ENCODE measurements around the gene ME3.

ME3 gene

DNA sequence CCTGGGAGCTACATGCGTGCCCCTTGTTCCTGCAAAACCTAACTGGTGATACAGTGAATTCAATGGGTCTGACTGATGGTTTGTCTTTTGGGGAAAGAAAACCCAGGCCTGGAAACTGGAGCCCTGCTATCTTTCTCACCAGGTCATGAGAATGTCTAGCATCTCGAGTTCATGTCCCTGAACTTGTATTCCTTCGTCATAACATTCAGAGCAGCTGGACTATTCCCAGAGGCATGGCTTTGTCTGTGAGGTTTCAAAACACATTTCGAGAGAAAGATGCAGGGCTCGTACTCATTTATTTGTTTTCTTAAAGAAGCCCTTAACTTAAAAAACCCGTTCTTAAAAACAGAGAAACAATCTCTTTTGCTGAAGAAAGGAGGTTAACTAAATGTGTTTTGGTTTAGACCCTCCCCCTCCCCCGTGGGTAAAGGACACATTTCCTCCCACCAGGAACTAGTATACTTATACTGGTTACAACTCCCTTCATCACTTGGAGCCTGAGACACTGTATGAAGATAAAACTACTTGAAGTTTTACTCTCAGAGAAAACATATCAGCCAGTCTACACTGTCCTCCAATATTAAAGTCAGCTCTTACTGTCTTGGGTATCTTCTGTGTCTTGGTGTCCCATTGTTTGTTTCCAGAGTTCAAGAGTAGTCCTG, 43.2 kb downstream of the ME3 start:
- no peak for TF ChIP-seq CTCF (IDR thresholded peaks at IDR 0.05; ENCODE audit: insufficient read depth, low read depth, low read length, missing control alignments)
- no peak for DNase-seq (ENCODE audit: low read depth)
- no peak overlapping the region for H3K4me3 ChIP-seq (ENCODE audit: low read depth, low read length)

- no peak for TF ChIP-seq CTCF (IDR thresholded peaks at IDR 0.05; ENCODE audit: insufficient read depth, low read depth, low read length, missing control alignments)
- DNase-seq (ENCODE audit: low read depth) = no peak
- no peak overlapping the region for H3K4me3 ChIP-seq (ENCODE audit: low read depth, low read length)
These were observed 44.5 kb downstream of the ME3 start for GRCh38 chr11:86627776-86628455.

DNA sequence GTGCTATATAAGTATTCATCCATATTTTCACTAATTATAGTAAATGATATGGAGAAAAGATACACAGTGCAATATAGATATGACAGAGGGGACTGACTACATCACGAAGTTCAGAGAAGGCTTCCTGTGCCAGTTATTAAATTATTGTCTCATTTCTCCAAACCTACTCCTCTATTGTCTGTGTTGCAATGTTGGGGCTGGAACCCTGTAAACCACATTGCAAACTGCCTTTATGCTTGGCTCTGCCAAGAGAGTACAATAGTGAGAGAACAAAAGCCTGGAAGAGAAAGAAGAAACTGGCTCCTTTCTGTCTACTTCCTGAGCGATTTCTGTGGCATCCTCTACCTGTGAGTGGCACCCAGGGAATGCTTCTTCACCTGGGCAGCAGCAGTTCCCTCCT, 46.4 kb downstream of the ME3 start:
- TF ChIP-seq CTCF (IDR thresholded peaks at IDR 0.05; ENCODE audit: insufficient read depth, low read depth, low read length, missing control alignments) = no peak
- no peak for DNase-seq (ENCODE audit: low read depth)
- no peak overlapping the region for H3K4me3 ChIP-seq (ENCODE audit: low read depth, low read length)

- no peak overlapping the region for H3K4me3 ChIP-seq (ENCODE audit: low read depth, low read length)
- TF ChIP-seq CTCF (IDR thresholded peaks at IDR 0.05; ENCODE audit: insufficient read depth, low read depth, low read length, missing control alignments) = no peak
- DNase-seq (ENCODE audit: low read depth) = no peak
These were observed 46.9 kb downstream of the ME3 start for GRCh38 chr11:86625544-86625943.

GRCh38 chr11:86624366-86624765, 48.0 kb downstream of the ME3 start:
- H3K4me3 ChIP-seq (ENCODE audit: low read depth, low read length) = no peak overlapping the region
- DNase-seq (ENCODE audit: low read depth) = no peak
- no peak for TF ChIP-seq CTCF (IDR thresholded peaks at IDR 0.05; ENCODE audit: insufficient read depth, low read depth, low read length, missing control alignments)

DNA sequence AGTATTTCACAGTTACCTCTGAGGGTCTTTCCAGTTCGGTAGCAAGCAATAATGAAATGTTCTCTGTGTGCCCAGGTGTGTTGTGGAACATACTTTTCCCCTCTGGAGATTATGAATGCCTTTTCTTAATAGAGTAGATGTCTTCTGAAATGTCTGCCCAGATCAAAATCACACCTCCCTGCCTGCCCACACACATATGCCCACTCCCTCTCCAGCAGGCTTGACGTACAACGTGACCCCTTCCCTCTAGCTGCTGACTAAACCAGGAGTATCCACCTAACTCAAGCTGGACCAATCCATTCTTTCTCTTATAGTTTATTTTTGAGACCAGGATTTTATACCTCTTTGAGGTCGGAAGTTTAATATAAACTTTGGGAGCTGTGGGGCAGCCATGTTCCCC, 48.7 kb downstream of the ME3 start:
- TF ChIP-seq CTCF (IDR thresholded peaks at IDR 0.05; ENCODE audit: insufficient read depth, low read depth, low read length, missing control alignments) = no peak
- H3K4me3 ChIP-seq (ENCODE audit: low read depth, low read length) = no peak overlapping the region
- no peak for DNase-seq (ENCODE audit: low read depth)

All from GM12865 (cell line).